Esophagus muscularis mucosa (tissue), 3 donors: ENCODE data around the gene SLC24A3.

Experiments used
- POLR2A ChIP-seq: fragments of 450-650 bp; IDR thresholded peaks from one replicate; pipeline ENCODE4 v1.6.1; 2017; ENCODE audit warnings: antibody characterized with exemption, moderate library complexity, mild to moderate bottlenecking, low read depth
- POLR2AphosphoS5 ChIP-seq, 2 donors: sonication (generic); formaldehyde crosslinking; IDR thresholded peaks; one replicate each; pipeline ENCODE4 v1.6.1; 2017; ENCODE audit warnings: antibody characterized with exemption in 2 of 2
- TF ChIP-seq, protein P1 (sequence below), 3 experiments: fragments of 200-600 bp in 2 of 3; fragments of 450-650 bp in 1 of 3; sonication (generic) in 2 of 3; IDR thresholded peaks; one replicate each; pipeline ENCODE4 v1.5.1; 2017 to 2019; ENCODE audit warnings: antibody characterized with exemption in 3 of 3, mild to moderate bottlenecking in 2 of 3, moderate library complexity in 1 of 3

DNA sequence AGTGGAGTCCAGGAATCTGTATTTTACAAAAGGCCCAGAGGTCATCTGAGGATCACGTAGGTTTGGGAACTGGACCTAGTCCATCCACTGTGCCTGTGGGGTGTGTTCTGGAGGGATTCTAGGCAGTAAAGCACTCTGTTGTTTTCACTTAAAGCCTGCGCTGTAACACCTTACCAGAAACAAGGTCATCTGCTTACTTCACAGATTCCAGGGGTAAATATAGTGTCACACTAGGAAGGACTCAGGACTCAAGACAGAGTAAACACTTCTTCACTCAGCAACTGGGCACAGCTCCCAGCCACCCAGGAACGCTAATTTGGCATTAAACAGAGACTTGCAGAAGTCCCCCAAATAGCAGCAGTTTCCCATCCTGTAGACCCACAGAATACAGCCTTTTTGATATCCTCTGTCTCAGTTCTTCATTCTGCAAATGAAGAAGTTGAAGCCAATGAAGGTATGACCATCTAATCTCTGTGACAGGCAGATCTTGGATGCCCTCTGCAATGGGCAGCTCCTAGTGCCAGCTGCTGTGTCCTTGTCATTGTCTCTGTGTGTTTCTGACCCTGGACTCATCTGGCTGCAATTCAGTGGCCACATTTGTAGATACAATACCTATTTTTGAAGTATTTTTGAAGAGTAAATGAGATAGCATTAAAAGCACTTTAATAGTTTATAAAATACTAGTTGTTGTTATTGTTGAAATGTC is 129.1 kb downstream of the SLC24A3 start:
- TF ChIP-seq, protein P1, sequence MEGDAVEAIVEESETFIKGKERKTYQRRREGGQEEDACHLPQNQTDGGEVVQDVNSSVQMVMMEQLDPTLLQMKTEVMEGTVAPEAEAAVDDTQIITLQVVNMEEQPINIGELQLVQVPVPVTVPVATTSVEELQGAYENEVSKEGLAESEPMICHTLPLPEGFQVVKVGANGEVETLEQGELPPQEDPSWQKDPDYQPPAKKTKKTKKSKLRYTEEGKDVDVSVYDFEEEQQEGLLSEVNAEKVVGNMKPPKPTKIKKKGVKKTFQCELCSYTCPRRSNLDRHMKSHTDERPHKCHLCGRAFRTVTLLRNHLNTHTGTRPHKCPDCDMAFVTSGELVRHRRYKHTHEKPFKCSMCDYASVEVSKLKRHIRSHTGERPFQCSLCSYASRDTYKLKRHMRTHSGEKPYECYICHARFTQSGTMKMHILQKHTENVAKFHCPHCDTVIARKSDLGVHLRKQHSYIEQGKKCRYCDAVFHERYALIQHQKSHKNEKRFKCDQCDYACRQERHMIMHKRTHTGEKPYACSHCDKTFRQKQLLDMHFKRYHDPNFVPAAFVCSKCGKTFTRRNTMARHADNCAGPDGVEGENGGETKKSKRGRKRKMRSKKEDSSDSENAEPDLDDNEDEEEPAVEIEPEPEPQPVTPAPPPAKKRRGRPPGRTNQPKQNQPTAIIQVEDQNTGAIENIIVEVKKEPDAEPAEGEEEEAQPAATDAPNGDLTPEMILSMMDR (IDR thresholded peaks at IDR 0.05) = no peak
- TF ChIP-seq POLR2AphosphoS5 (IDR thresholded peaks at IDR 0.05) = no peak
- no peak for TF ChIP-seq POLR2A
